Astrocyte of the spinal cord (primary cell): Measurements from ENCODE around the gene PITX3.
A peak's percentile ranks its signal among the peaks of the same experiment; 100 is the strongest.

Experiments
- DNase-seq: peaks from one replicate; pipeline ENCODE4 v3.0.0; 2011; ENCODE audit warnings: low read depth, low spot score
- H3K4me3 ChIP-seq: 2 replicates; pipeline ENCODE4 v1.5.1; 2011; ENCODE audit warnings: low read depth, mild to moderate bottlenecking, low read length, moderate library complexity
- in situ Hi-C: cut with HindIII; loops from 2 replicates; pipeline ENCODE4 v1.10.0; 2017; ENCODE audit warnings: low sequenced_read_pairs
- TF ChIP-seq, protein P1 (sequence below): IDR thresholded peaks from 2 replicates; pipeline ENCODE4 v1.5.1; 2012; ENCODE audit warnings: low read depth, mild to moderate bottlenecking, low read length, inconsistent platforms

Gene PITX3

DNA sequence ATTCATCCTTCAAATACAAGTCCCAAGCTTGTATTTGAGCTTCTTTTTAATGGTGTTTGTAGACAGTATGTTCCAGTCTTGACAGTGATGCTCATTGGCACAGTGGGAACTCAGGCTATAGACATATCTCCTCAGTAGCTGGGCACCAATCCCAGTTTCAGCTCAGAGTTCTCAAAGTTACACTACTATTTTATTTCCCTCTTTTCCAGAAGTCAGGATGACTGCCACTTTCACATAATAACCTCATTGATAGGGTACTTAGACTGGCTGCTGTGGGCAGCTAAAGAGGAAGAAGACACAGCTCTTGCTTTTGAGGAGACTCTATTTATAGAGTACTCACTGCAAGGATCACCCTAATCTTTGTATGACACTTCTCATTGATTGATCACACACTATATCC, 6.4 kb upstream of the PITX3 start:
- TF ChIP-seq, protein P1, sequence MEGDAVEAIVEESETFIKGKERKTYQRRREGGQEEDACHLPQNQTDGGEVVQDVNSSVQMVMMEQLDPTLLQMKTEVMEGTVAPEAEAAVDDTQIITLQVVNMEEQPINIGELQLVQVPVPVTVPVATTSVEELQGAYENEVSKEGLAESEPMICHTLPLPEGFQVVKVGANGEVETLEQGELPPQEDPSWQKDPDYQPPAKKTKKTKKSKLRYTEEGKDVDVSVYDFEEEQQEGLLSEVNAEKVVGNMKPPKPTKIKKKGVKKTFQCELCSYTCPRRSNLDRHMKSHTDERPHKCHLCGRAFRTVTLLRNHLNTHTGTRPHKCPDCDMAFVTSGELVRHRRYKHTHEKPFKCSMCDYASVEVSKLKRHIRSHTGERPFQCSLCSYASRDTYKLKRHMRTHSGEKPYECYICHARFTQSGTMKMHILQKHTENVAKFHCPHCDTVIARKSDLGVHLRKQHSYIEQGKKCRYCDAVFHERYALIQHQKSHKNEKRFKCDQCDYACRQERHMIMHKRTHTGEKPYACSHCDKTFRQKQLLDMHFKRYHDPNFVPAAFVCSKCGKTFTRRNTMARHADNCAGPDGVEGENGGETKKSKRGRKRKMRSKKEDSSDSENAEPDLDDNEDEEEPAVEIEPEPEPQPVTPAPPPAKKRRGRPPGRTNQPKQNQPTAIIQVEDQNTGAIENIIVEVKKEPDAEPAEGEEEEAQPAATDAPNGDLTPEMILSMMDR = no peak

DNA sequence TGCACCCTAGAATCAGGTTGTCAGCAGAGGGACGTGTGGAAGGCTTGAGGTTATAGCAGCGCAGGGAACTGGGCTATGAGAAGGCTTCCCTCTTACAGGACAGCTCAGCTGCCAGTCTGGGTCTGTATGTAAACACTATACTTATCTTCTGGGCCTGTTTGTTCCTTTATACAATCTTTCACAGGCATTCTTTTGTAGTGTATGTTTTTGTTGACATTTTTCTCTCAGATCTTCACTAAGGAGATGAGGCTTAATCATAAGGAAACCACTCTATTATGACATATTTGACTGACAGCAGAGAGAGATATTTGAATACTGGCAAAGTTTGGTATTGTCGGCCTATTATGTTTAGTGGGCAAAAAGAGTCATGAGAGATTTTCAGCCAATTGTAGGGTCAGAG, 4.9 kb upstream of the PITX3 start:
- in situ Hi-C loops = no loop called here
- peak overlapping the region; percentile 99 for H3K4me3 ChIP-seq
- no peak for DNase-seq

More for the DNA sequence above, 6.4 kb upstream of the PITX3 start:
- no peak for DNase-seq
- in situ Hi-C loops = no loop called here
- no peak overlapping the region for H3K4me3 ChIP-seq

GRCh38 chr10:102245932-102246251, 4.6 kb upstream of the PITX3 start:
- in situ Hi-C loops = no loop called here
- H3K4me3 ChIP-seq = peak overlapping the region; percentile 99
- no peak for DNase-seq
- TF ChIP-seq, protein P1 = no peak

More for the DNA sequence above, 4.9 kb upstream of the PITX3 start:
- TF ChIP-seq, protein P1 = no peak

GRCh38 chr10:102245082-102245931, 4.0 kb upstream of the PITX3 start, which contains the start of gene GBF1:
Gene GBF1, plus strand, starts transcription at chr10:102245532. Its CDS starts 13,407 bp downstream, at chr10:102258939.
- DNase-seq = peak; percentile 100
- TF ChIP-seq, protein P1 = no peak
- peak within 1 kb of the TSS; percentile 99 for H3K4me3 ChIP-seq
- in situ Hi-C loops = no loop called here

GRCh38 chr10:102243309-102243708, 2.0 kb upstream of the PITX3 start:
- no peak overlapping the region for H3K4me3 ChIP-seq
- in situ Hi-C loops = no loop called here
- TF ChIP-seq, protein P1 = no peak
- no peak for DNase-seq

DNA sequence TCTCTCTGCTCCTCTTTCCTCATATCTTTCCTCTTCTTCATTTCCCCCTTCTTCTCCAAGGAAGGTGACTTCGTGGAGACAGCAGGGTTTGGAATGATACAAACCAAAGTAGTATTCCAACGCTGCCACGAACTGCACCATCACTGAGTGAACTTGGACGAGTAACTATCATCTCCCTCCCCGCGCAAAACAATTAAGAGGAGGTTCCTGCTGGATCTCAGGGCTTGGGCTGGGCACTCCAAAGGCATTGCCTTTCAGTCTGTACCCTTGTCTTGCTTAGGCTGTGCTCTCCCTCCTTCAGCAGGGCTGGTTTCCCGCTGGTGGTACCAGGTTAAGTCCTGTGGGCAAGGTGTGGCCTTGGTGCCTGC, 790 bp upstream of the PITX3 start:
- H3K4me3 ChIP-seq = peak overlapping the region; percentile 62
- DNase-seq = no peak
- TF ChIP-seq, protein P1 = no peak
- in situ Hi-C loops = no loop called here
